Heart left ventricle (tissue), 16 donors: ENCODE data around the gene ROR1. TPM values are rescaled to one million over a fixed set of nuclear protein-coding genes. Genes with fewer than 3 reads are reported as not detected.
A peak's percentile ranks its signal among the peaks of the same experiment; 100 is the strongest.

ENCODE experiments used
- ATAC-seq, 4 donors: fragments of 200-7000 bp; cut with Tn5 transposase; one replicate each; pipeline ENCODE4 v1.9.1; 2020 to 2022; ENCODE audit warnings: moderate library complexity in 4 of 4, mild to moderate bottlenecking in 3 of 4, moderate number of reproducible peaks in 1 of 4
- DNase-seq, 5 donors: peaks; one replicate each; pipeline ENCODE4 v3.0.0-alpha.2; 2020
- H3K27ac ChIP-seq, 12 donors: fragments of 200-600 bp; sonication (generic) in 4 of 12; one replicate each; pipeline versions ENCODE4 v1.5.0 to v1.8.0; 2016 to 2022; ENCODE audit warnings: mild to moderate bottlenecking in 2 of 12
- H3K27me3 ChIP-seq, 9 donors: fragments of 200-600 bp; sonication (generic) in 2 of 9; one replicate each; pipeline versions ENCODE4 v1.5.1 to v1.8.0; 2016 to 2022; ENCODE audit warnings: mild to moderate bottlenecking in 3 of 9
- H3K36me3 ChIP-seq, 9 donors: fragments of 200-600 bp; sonication (generic) in 2 of 9; one replicate each; pipeline versions ENCODE4 v1.5.0 to v1.8.0; 2018 to 2022; ENCODE audit warnings: mild to moderate bottlenecking in 2 of 9
- H3K4me1 ChIP-seq, 12 donors: fragments of 200-600 bp; sonication (generic) in 4 of 12; one replicate each; pipeline versions ENCODE4 v1.5.0 to v1.8.0; 2016 to 2022; ENCODE audit warnings: mild to moderate bottlenecking in 3 of 12
- H3K4me3 ChIP-seq, 12 donors: fragments of 200-600 bp; sonication (generic) in 4 of 12; one replicate each; pipeline versions ENCODE4 v1.5.0 to v1.8.0; 2017 to 2022; ENCODE audit warnings: mild to moderate bottlenecking in 9 of 12, moderate library complexity in 4 of 12
- H3K9me3 ChIP-seq, 12 donors: fragments of 200-600 bp; sonication (generic) in 4 of 12; one replicate each; pipeline versions ENCODE4 v1.5.0 to v1.8.0; 2016 to 2022; ENCODE audit warnings: mild to moderate bottlenecking in 1 of 12
- CTCF ChIP-seq, 12 donors: fragments of 200-600 bp; sonication (generic) in 4 of 12; IDR thresholded peaks; one replicate each; pipeline versions ENCODE4 v1.5.0 to v1.8.0; 2018 to 2022; ENCODE audit warnings: antibody characterized with exemption in 12 of 12, mild to moderate bottlenecking in 5 of 12
- POLR2A ChIP-seq, 2 donors: fragments of 450-650 bp; IDR thresholded peaks; one replicate each; pipeline ENCODE4 v1.6.1; 2017; ENCODE audit warnings: antibody characterized with exemption in 2 of 2, mild to moderate bottlenecking in 2 of 2, moderate library complexity in 2 of 2
- WGBS, 4 donors: extraction: QIAGEN DNeasy Blood & Tissue Kit in 2 of 4; methylation state at CpG; one replicate each; pipeline versions ENCODE4 v1.1.5 to v1.1.7; 2013 to 2018; 5-methylcytosine and 5-hydroxymethylcytosine counted together
- intact Hi-C, 10 donors: fragments of 100-400 bp; cut with DNase I; formaldehyde crosslinking; loops; one replicate each; pipeline versions ENCODE4 v1.11.1 to v1.14.2; 2022
- polyA plus RNA-seq, 2 donors: library from polyadenylated mRNA; stranded (reverse); fragments of 200-250 nt; gene quantifications; one replicate each; pipeline ENCODE4 v1.2.3, GENCODE V29; 2013
- total RNA-seq, 9 donors: library from RNA; depleted of rRNA in 2 of 9; stranded (reverse); fragments of >200 nt in 2 of 9; fragmentation: NEBNext Ultra II Directional in 3 of 9; extraction: Animal tissue kit (Norgen Biotek cat#: 25700) in 3 of 9; gene quantifications; one replicate each; pipeline versions ENCODE4 v1.1.0 to v1.2.4, GENCODE V29; 2016 to 2023
- donor health status: ischemic (EF 13 %, LVEDD 7.1; RV severe dilation, severe dysfunction).
- donor health status: healthy with polysubstance abuse.
- donor health status: DM: no; HTN: yes; CAD: no.
- donor health status: DM: no; HTN: no; CAD: no.
- donor health status: ischemic (EF 25% LVEDD 6.9; RV normal size, moderate dysfunction).
- donor health status: ischemic (EF 25% LVEDD 5.7; RV mildly dilated, moderate dysfunction).
- donor health status: healthy.
- donor health status: DM: yes; HTN: yes; CAD: no.
- donor health status: ischemic (EF 35%, LVEDD 5.7; RV mildly dilated, moderate dysfunction).
- donor health status: nonischemic (EF 11% LVEDD 7.7; RV severe dilation, severe dysfunction).
- donor health status: DM: yes; HTN: yes; CAD: no.
- donor health status: PGD.
- donor health status: ischemic (EF 29% LVEDD 5.4; RV normal size, mild dysfunction).
- donor health status: nonischemic (EF 23%, LVEDD 6.1; RV moderate dilation, normal function).

Gene ROR1
- total and polyA plus RNA-seq, 11 donors = 4.1 to 35.3 (median 19.3) TPM

- DNase-seq (no peak), ATAC-seq (no peak)
- intact Hi-C loops = no loop called here
- H3K27me3 ChIP-seq = no peaks in the 10 kb centered on the region
- H3K4me1 ChIP-seq = peaks cover 0 to 9% (median 0%) of the 10 kb centered on the region in 12 donors
- no peaks in the 10 kb centered on the region for H3K9me3 ChIP-seq
- no peaks in the 10 kb centered on the region for H3K36me3 ChIP-seq
- H3K27ac ChIP-seq = no peak overlapping the region
- H3K4me3 ChIP-seq = no peak overlapping the region
- no peak for TF ChIP-seq POLR2A (IDR thresholded peaks at IDR 0.05)
- no peak for TF ChIP-seq CTCF (IDR thresholded peaks at IDR 0.05)
- WGBS, 4 donors = 79 to 85% (median 85%) methylated on average over 5 of the region's 5 CpGs
Observed at GRCh38 chr1:63729227-63729620, 44.6 kb upstream of the ROR1 start.

GRCh38 chr1:63730211-63730610, 43.6 kb upstream of the ROR1 start:
- Histone ChIP-seq H3K36me3 (no peaks in the 10 kb centered on the region), H3K9me3 (no peaks in the 10 kb centered on the region), H3K4me1 (peaks cover 0 to 9% (median 0%) of the 10 kb centered on the region in 12 donors), H3K27ac (no peak overlapping the region), H3K4me3 (no peak overlapping the region), H3K27me3 (no peaks in the 10 kb centered on the region)
- ATAC-seq (no peak), DNase-seq (no peak)
- WGBS, 4 donors = 46 to 59% (median 55%) methylated on average over 4 of the region's 4 CpGs
- TF ChIP-seq POLR2A (IDR thresholded peaks at IDR 0.05) (no peak), CTCF (IDR thresholded peaks at IDR 0.05) (no peak)
- intact Hi-C loops = no loop called here

- intact Hi-C loops = no loop called here
- TF ChIP-seq POLR2A (IDR thresholded peaks at IDR 0.05) = no peak
- no peak for TF ChIP-seq CTCF (IDR thresholded peaks at IDR 0.05)
- Histone ChIP-seq H3K4me1 (peaks cover 0 to 9% (median 0%) of the 10 kb centered on the region in 12 donors), H3K4me3 (peak overlapping the region in 1 of 12 donors; percentile 18), H3K36me3 (no peaks in the 10 kb centered on the region), H3K9me3 (peaks cover 0 to 3% (median 0%) of the 10 kb centered on the region in 12 donors), H3K27ac (no peak overlapping the region), H3K27me3 (no peaks in the 10 kb centered on the region)
- 47 to 68% (median 62%) methylated on average over 9 of the region's 9 CpGs for WGBS, 4 donors
- peak in 3 of 4 donors; percentile 34 to 67 (median 48) for ATAC-seq
- peak in 1 of 5 donors; percentile 31 for DNase-seq
Observed at GRCh38 chr1:63731117-63732043, 42.4 kb upstream of the ROR1 start.

GRCh38 chr1:63732666-63733065, 41.2 kb upstream of the ROR1 start:
- peak in 2 of 4 donors; percentile 38 to 48 for ATAC-seq
- Histone ChIP-seq H3K36me3 (no peaks in the 10 kb centered on the region), H3K4me1 (peaks cover 0 to 9% (median 0%) of the 10 kb centered on the region in 12 donors), H3K27ac (no peak overlapping the region), H3K9me3 (peaks cover 0 to 15% (median 0%) of the 10 kb centered on the region in 12 donors), H3K27me3 (no peaks in the 10 kb centered on the region), H3K4me3 (no peak overlapping the region)
- intact Hi-C loops = no loop called here
- TF ChIP-seq CTCF (IDR thresholded peaks at IDR 0.05) (no peak), POLR2A (IDR thresholded peaks at IDR 0.05) (no peak)
- WGBS, 4 donors = 93 to 100% (median 95%) methylated on average over 1 of the region's 1 CpG
- DNase-seq = no peak
